KOPT-K1 (cell line): ENCODE measurements around the gene MCOLN3.
"Not testable (repeated sequence)": the region's sequence is repeated elsewhere in the genome, so short reads cannot be mapped to it uniquely, and the experiment has no call there.

Experiments used
- H3K27ac ChIP-seq: fragments of 200-600 bp; sonication (generic); 2 replicates; pipeline ENCODE4 v1.5.1; 2016; ENCODE audit warnings: antibody characterized with exemption, mild to moderate bottlenecking, low read depth, low read length; ENCODE audit not compliant: poor library complexity, severe bottlenecking
- H3K36me3 ChIP-seq: fragments of 200-600 bp; sonication (generic); 2 replicates; pipeline ENCODE4 v1.5.1; 2017; ENCODE audit warnings: antibody characterized with exemption, mild to moderate bottlenecking, low read length, moderate library complexity; ENCODE audit not compliant: insufficient read depth
- H3K9me3 ChIP-seq: fragments of 200-600 bp; sonication (generic); 2 replicates; pipeline ENCODE4 v1.5.1; 2017; ENCODE audit warnings: antibody characterized with exemption, low read length, mild to moderate bottlenecking; ENCODE audit not compliant: insufficient read depth, poor library complexity, severe bottlenecking

MCOLN3 gene

GRCh38 chr1:85025940-85026339 lies 22.4 kb downstream of the MCOLN3 start:
- Histone ChIP-seq H3K36me3 (no peaks in the 10 kb centered on the region), H3K27ac (no peak overlapping the region), H3K9me3 (no peaks in the 10 kb centered on the region)

GRCh38 chr1:85024736-85025135 lies 23.6 kb downstream of the MCOLN3 start:
- Histone ChIP-seq H3K9me3 (no peaks in the 10 kb centered on the region), H3K36me3 (no peaks in the 10 kb centered on the region), H3K27ac (no peak overlapping the region)

- Histone ChIP-seq H3K9me3 (no peaks in the 10 kb centered on the region), H3K36me3 (no peaks in the 10 kb centered on the region), H3K27ac (no peak overlapping the region)
Measured at GRCh38 chr1:85022700-85023099, 25.6 kb downstream of the MCOLN3 start.

GRCh38 chr1:85019994-85020393 lies 28.3 kb downstream of the MCOLN3 start:
- H3K36me3 ChIP-seq, result no peaks in the 10 kb centered on the region
- no peak overlapping the region for H3K27ac ChIP-seq
- no peaks in the 10 kb centered on the region for H3K9me3 ChIP-seq

DNA sequence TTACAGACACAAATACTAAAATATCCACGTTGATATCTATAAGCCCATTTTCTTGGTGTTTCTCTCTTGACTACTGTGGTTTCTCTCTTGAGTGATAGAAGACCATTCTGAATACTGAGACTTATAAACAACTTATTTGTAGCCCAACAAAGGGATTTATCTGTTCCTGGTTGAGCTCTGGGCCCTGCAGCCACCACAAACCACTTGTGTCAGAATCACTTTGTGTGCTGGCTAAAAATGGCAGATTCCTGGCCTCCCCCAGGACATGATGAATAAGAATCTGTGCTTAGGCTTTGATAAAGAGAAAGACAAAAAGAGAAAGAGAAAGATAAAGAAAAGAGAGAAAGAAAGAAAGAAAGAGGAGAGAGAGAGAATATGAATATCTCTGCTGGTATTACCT lies 32.5 kb downstream of the MCOLN3 start:
- Histone ChIP-seq H3K27ac (no peak overlapping the region), H3K36me3 (no peaks in the 10 kb centered on the region), H3K9me3 (no peaks in the 10 kb centered on the region)

DNA sequence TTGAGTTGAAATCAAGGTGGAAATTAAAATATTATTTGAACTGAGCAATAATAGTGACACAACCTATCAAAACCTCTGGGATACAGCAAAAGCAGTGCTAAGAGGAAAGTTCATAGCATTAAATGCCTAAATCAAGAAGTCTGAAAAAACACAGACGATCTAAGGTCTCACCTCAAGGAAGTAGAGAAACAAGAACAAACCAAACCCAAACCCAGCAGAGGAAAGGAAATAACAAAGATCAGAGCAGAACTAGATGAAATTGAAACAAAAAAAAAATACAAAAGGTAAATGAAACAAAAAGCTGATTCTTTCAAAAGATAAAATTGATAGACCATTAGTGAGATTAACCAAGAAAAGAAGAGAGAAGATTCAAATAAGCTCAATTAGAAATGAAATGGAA lies 42.7 kb downstream of the MCOLN3 start:
- not testable (repeated sequence) for H3K36me3 ChIP-seq, H3K27ac ChIP-seq
- peaks cover 14% of the 10 kb centered on the region for H3K9me3 ChIP-seq

GRCh38 chr1:85001742-85002141 lies 46.6 kb downstream of the MCOLN3 start:
- H3K27ac ChIP-seq, result no peak overlapping the region
- H3K36me3 ChIP-seq, result no peaks in the 10 kb centered on the region
- H3K9me3 ChIP-seq, result peaks cover 14% of the 10 kb centered on the region

DNA sequence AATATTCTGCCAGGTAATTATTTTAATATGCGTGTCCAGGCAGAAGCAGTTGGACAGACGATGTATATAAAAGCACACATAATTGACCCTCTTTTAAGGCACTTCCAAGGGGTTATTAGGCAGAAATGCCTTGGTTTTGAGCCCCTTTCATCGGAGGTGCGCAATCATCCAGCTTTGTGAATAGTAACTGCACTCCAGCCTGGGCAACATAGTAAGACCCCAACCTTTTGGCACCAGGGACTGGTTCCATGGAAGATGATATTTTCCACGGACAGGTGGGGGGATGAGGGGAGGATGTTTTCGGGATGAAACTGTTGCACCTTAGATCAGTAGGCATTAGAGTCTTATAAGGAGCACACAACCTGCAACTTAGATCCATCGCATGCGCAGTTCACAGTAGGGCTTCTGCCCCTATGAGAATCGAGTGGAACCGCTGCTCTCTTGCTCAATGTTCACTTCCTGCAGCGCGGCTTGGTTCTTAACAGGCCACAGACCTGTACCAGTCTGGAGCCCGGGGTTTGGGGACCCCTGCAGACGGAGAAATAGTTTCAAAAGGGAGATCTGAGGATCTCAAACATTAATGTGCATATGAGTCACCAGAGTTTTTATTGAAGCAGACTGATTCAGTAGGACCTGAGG lies 49.5 kb downstream of the MCOLN3 start:
- Histone ChIP-seq H3K27ac (no peak overlapping the region), H3K9me3 (peaks cover 5% of the 10 kb centered on the region), H3K36me3 (no peaks in the 10 kb centered on the region)

GRCh38 chr1:84997667-84998600 lies 50.4 kb downstream of the MCOLN3 start:
- H3K27ac ChIP-seq, result no peak overlapping the region
- H3K36me3 ChIP-seq, result no peaks in the 10 kb centered on the region
- no peaks in the 10 kb centered on the region for H3K9me3 ChIP-seq

DNA sequence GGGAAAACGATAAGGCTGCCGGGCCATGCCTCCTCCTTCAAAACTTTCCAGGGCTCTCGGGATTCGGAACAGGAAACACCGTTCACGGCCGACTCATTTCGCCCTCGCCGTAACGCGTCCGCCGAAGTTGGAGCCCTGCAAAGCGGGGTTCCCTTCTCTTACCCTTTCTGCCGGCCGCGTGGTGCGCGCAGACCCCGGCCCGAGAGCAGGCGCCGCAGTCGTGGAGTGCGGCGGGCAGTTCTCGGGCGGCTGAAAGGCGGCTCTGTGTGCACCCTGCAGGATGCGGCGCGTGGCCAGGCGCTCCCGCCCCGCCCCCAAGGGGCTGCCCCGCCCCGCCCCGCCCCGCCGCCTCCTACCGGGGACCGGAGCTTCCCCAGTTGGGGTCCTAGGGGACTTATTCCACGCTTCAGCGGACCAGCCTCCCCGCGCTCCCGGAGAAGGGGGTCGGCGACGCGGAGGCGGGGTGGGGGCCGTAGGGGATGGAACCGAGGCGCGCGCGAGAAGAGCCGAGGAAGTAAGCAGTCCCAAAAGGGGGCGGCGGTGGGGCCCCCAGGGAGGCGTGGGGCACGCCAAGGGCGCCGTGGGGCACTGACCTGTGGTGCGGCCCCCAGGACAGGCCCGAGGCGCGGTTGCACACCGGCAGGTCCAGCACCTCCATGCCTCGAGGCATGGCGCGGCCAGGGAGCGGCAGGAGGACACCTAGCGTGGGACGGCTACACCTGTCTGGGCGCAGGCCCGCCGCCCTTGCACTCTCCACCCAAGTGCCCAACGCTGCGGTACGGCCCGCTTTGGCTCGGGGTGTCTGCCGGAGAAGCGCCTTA lies 51.2 kb downstream of the MCOLN3 start, which contains the start of gene MCOLN2:
TSS of gene MCOLN2 (minus strand) at position 268 of the 821 bp plus-strand sequence. CDS start at position 27, 241 bp downstream.
- no peaks in the 10 kb centered on the region for H3K9me3 ChIP-seq
- no peak within 1 kb of the TSS for H3K27ac ChIP-seq
- no peaks in the 10 kb centered on the region for H3K36me3 ChIP-seq

GRCh38 chr1:84995484-84996334 lies 52.6 kb downstream of the MCOLN3 start:
- H3K9me3 ChIP-seq, result no peaks in the 10 kb centered on the region
- no peak overlapping the region for H3K27ac ChIP-seq
- H3K36me3 ChIP-seq, result no peaks in the 10 kb centered on the region

GRCh38 chr1:84991097-84991920 lies 57.0 kb downstream of the MCOLN3 start:
- Histone ChIP-seq H3K9me3 (no peaks in the 10 kb centered on the region), H3K36me3 (no peaks in the 10 kb centered on the region), H3K27ac (no peak overlapping the region)

GRCh38 chr1:84988588-84988987 lies 59.7 kb downstream of the MCOLN3 start:
- H3K36me3 ChIP-seq, result no peaks in the 10 kb centered on the region
- H3K27ac ChIP-seq, result no peak overlapping the region
- H3K9me3 ChIP-seq, result no peaks in the 10 kb centered on the region

- H3K9me3 ChIP-seq, H3K36me3 ChIP-seq, H3K27ac ChIP-seq: not testable (repeated sequence)
Measured at GRCh38 chr1:84986561-84986960, 61.7 kb downstream of the MCOLN3 start.
